ENCODE data around the gene MCU. TPM values are rescaled to one million over a fixed set of nuclear protein-coding genes. Genes with fewer than 3 reads are reported as not detected.

MCU gene
- total RNA-seq, 4 donors from 2014 or later: 14.9 to 20.6 (median 19.5) TPM

DNA sequence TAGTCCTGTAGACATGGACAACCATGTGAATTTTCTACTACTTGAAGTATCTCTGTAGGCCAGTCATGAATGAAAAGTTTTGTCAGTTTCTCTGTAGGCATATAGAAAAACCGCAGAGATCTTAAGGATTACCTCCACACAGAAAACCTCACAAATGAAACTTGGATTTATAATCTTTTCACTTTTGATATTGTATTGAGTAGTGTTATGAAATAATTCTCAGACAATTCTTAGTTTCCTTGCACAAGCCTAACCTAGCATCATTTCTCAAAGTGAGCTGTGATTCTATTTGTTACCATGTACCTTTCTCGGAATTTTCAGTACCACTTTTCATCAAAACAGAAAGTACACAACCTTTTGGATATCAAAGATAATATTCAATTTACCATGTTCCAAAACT, 150.2 kb downstream of the MCU start:
- 98% methylated on average over 2 of the region's 2 CpGs for WGBS
- no peak overlapping the region for H3K27ac ChIP-seq (replicated peaks in 1 of 4)
- no peak for DNase-seq (ENCODE audit: extremely low spot score)
- H3K36me3 ChIP-seq: no peaks in the 10 kb centered on the region
- no peak overlapping the region for H3K4me3 ChIP-seq
- no peaks in the 10 kb centered on the region for H3K9me3 ChIP-seq
- no peaks in the 10 kb centered on the region for H3K4me1 ChIP-seq
- H3K27me3 ChIP-seq: no peaks in the 10 kb centered on the region
- no peak for TF ChIP-seq POLR2A (IDR thresholded peaks at IDR 0.05; ENCODE audit: low read depth)
- no peak for TF ChIP-seq POLR2AphosphoS5 (IDR thresholded peaks at IDR 0.05)
- TF ChIP-seq, protein P1, sequence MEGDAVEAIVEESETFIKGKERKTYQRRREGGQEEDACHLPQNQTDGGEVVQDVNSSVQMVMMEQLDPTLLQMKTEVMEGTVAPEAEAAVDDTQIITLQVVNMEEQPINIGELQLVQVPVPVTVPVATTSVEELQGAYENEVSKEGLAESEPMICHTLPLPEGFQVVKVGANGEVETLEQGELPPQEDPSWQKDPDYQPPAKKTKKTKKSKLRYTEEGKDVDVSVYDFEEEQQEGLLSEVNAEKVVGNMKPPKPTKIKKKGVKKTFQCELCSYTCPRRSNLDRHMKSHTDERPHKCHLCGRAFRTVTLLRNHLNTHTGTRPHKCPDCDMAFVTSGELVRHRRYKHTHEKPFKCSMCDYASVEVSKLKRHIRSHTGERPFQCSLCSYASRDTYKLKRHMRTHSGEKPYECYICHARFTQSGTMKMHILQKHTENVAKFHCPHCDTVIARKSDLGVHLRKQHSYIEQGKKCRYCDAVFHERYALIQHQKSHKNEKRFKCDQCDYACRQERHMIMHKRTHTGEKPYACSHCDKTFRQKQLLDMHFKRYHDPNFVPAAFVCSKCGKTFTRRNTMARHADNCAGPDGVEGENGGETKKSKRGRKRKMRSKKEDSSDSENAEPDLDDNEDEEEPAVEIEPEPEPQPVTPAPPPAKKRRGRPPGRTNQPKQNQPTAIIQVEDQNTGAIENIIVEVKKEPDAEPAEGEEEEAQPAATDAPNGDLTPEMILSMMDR (IDR thresholded peaks at IDR 0.05): no peak
- no peak for TF ChIP-seq EP300 (IDR thresholded peaks at IDR 0.05)
- intact Hi-C loops (cut with DNase I): no loop called here

DNA sequence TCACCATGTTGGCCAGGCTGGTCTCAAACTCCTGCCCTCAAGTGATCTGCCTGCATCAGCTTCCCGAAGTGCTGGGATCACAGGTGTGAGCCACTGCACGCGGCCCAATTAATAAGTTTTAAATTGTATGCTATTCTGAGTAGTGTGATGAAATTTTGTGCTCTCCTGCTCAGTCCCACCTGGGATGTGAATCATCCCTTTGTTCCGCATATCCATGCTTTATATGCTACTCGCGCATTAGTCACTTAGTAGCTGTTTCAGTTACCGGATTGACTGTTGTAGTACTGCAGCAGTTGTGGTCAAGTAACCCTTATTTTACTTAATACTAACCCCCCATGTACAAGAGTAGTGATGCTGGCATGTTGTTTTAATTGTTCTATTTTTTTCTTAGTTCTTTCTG, 154.3 kb downstream of the MCU start:
- no peaks in the 10 kb centered on the region for H3K4me1 ChIP-seq
- no peaks in the 10 kb centered on the region for H3K27me3 ChIP-seq
- no peak overlapping the region for H3K4me3 ChIP-seq
- H3K36me3 ChIP-seq: no peaks in the 10 kb centered on the region
- intact Hi-C loops (cut with DNase I): no loop called here
- TF ChIP-seq EP300 (IDR thresholded peaks at IDR 0.05): no peak
- no peak for TF ChIP-seq POLR2AphosphoS5 (IDR thresholded peaks at IDR 0.05)
- TF ChIP-seq, protein P1 (IDR thresholded peaks at IDR 0.05): no peak
- TF ChIP-seq POLR2A (IDR thresholded peaks at IDR 0.05; ENCODE audit: low read depth): no peak
- WGBS: 84% methylated on average over 7 of the region's 7 CpGs
- H3K9me3 ChIP-seq: no peaks in the 10 kb centered on the region
- no peak for DNase-seq (ENCODE audit: extremely low spot score)
- H3K27ac ChIP-seq (replicated peaks in 1 of 4): no peak overlapping the region

DNA sequence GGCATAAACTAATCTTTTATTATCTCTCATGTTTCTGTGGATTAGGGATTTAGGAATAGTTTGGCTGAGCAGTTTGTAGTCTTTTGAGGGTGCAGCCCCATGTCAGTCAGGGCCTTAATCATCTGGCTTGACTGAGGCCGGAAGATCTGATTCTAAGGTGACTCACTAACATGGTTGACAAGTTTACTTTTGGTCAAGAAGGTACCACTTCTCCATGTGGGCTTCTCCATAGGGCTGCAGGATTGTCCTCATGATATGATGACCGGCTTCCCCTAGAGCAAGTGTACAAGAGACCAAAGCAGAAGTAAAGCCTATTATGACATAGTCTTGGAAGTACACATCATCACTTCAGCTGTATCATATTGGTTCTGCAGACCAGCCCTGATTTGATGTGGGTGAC, 155.7 kb downstream of the MCU start:
- DNase-seq (ENCODE audit: extremely low spot score): no peak
- Histone ChIP-seq H3K27me3 (no peaks in the 10 kb centered on the region), H3K27ac (replicated peaks in 1 of 4) (no peak overlapping the region), H3K4me3 (no peak overlapping the region), H3K9me3 (no peaks in the 10 kb centered on the region), H3K36me3 (no peaks in the 10 kb centered on the region), H3K4me1 (no peaks in the 10 kb centered on the region)
- WGBS: 94% methylated on average over 2 of the region's 2 CpGs
- intact Hi-C loops (cut with DNase I): no loop called here
- TF ChIP-seq POLR2AphosphoS5 (IDR thresholded peaks at IDR 0.05) (no peak), EP300 (IDR thresholded peaks at IDR 0.05) (no peak), POLR2A (IDR thresholded peaks at IDR 0.05; ENCODE audit: low read depth) (no peak)
- TF ChIP-seq, protein P1 (IDR thresholded peaks at IDR 0.05): no peak

DNA sequence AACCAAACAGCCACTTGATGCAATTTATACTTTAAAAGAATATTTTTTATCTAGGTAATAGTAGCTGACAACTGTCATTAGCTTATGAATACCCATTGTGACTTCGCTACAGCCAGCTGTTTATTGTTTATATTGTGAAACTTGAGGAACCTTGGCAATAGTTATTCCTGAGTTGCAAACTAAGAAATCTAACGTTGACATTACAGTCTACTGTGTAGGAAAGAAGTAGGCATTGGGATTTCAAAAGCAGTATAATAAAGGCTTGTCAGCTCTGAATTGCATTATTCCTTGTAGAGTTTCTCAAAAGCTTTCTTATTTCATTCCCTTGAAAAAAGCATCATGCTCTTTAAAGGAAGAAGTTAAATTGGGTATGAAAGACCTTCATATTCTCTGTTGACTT, 158.9 kb downstream of the MCU start:
- H3K27me3 ChIP-seq: no peaks in the 10 kb centered on the region
- TF ChIP-seq, protein P1 (IDR thresholded peaks at IDR 0.05): no peak
- TF ChIP-seq EP300 (IDR thresholded peaks at IDR 0.05) (no peak), POLR2AphosphoS5 (IDR thresholded peaks at IDR 0.05) (no peak), POLR2A (IDR thresholded peaks at IDR 0.05; ENCODE audit: low read depth) (no peak)
- DNase-seq (ENCODE audit: extremely low spot score): no peak
- H3K36me3 ChIP-seq: no peaks in the 10 kb centered on the region
- 86% methylated on average over 2 of the region's 2 CpGs for WGBS
- H3K9me3 ChIP-seq: no peaks in the 10 kb centered on the region
- no peak overlapping the region for H3K27ac ChIP-seq (replicated peaks in 1 of 4)
- intact Hi-C loops (cut with DNase I): no loop called here
- H3K4me1 ChIP-seq: no peaks in the 10 kb centered on the region
- no peak overlapping the region for H3K4me3 ChIP-seq

DNA sequence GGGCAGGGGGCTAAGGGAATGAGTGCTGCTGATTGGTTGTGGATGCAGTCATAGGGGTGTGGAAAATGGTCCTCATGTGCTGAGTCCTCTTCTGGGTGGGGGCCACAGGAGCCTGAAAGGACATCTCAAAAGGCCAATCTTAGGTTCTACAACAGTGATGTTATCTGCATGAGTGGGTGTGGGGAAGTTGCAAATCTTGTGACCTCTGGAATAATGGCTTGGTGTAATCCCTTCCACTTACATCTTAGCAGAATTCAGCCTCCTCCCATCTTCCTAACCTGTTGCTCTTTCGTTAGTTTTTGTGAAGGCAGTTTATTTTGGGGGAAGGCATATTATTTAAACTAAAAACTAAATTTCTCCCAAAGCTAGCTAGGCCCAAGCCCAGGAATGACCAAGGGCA, 159.6 kb downstream of the MCU start:
- intact Hi-C loops (cut with DNase I): no loop called here
- 100% methylated on average over 1 of the region's 1 CpG for WGBS

More for the DNA sequence above, 159.6 kb downstream of the MCU start:
- TF ChIP-seq POLR2AphosphoS5 (IDR thresholded peaks at IDR 0.05): no peak
- H3K4me3 ChIP-seq: no peak overlapping the region
- no peaks in the 10 kb centered on the region for H3K4me1 ChIP-seq
- no peak overlapping the region for H3K27ac ChIP-seq (replicated peaks in 1 of 4)
- H3K36me3 ChIP-seq: no peaks in the 10 kb centered on the region
- H3K27me3 ChIP-seq: no peaks in the 10 kb centered on the region
- DNase-seq (ENCODE audit: extremely low spot score): no peak
- H3K9me3 ChIP-seq: no peaks in the 10 kb centered on the region
